IMR-90 (cell line): ENCODE data around the gene SMIM33. TPM values are rescaled to one million over a fixed set of nuclear protein-coding genes. Genes with fewer than 3 reads are reported as not detected.

ENCODE experiments used
- ATAC-seq: fragments of 200-7000 bp; cut with Tn5 transposase; 2 replicates; pipeline ENCODE4 v1.9.1; 2020; ENCODE audit warnings: low read depth, mild to moderate bottlenecking, moderate library complexity
- BruUV-seq: library from RNA; stranded (reverse); fragments of 400-500 nt; replicated peaks from 2 replicates; lab custom pipeline; 2021; lab: Mats Ljungman, UMichigan
- CTCF ChIA-PET: fragments of 300-600 bp; formaldehyde crosslinking; extraction: SDS; loops from one replicate; lab custom pipeline; 2021; ENCODE audit warnings: antibody characterized with exemption; lab: Yijun Ruan, JAX
- POLR2A ChIA-PET: fragments of 300-600 bp; sonication (Branson Sonifier 250); formaldehyde crosslinking; loops from one replicate; lab custom pipeline; 2022; ENCODE audit warnings: antibody characterized with exemption; ENCODE audit not compliant: unreplicated experiment; lab: Charles Lee
- DNase-seq: peaks from one replicate; pipeline ENCODE4 v3.0.0; 2013
- H2AFZ ChIP-seq: replicated peaks from 2 replicates; pipeline ENCODE3; 2013; ENCODE audit warnings: low read length, mild to moderate bottlenecking; ENCODE audit not compliant: poor library complexity
- H2AK5ac ChIP-seq: 2 replicates; pipeline ENCODE4 v1.6.1; 2013; ENCODE audit warnings: low read depth, low read length, inconsistent platforms
- H2AK9ac ChIP-seq: replicated peaks from 2 replicates; pipeline ENCODE3; 2013; ENCODE audit warnings: mild to moderate bottlenecking, low read depth, low read length, moderate library complexity; ENCODE audit not compliant: poor library complexity
- H2BK120ac ChIP-seq: 2 replicates; pipeline ENCODE4 v1.6.1; 2013; ENCODE audit warnings: low read depth, low read length, inconsistent platforms
- H2BK15ac ChIP-seq: 3 replicates; pipeline ENCODE4 v1.6.1; 2013; ENCODE audit warnings: low read depth, low read length, inconsistent platforms
- H2BK20ac ChIP-seq: 2 replicates; pipeline ENCODE4 v1.6.1; 2013; ENCODE audit warnings: low read depth, mild to moderate bottlenecking, inconsistent platforms, low read length, moderate library complexity
- H2BK5ac ChIP-seq: 2 replicates; pipeline ENCODE4 v1.6.1; 2013; ENCODE audit warnings: mild to moderate bottlenecking, low read depth, low read length, inconsistent platforms; ENCODE audit not compliant: poor library complexity, severe bottlenecking
- H3K14ac ChIP-seq: replicated peaks from 2 replicates; pipeline ENCODE4 v1.6.1; 2013; ENCODE audit warnings: low read depth, low read length, inconsistent platforms
- H3K18ac ChIP-seq: 2 replicates; pipeline ENCODE4 v1.6.1; 2013; ENCODE audit warnings: low read depth, low read length, control low read depth
- H3K23ac ChIP-seq: 2 replicates; pipeline ENCODE4 v1.6.1; 2013; ENCODE audit warnings: low read depth, low read length, inconsistent platforms
- H3K27ac ChIP-seq: 2 replicates; pipeline ENCODE4 v1.5.1; 2013; ENCODE audit warnings: mild to moderate bottlenecking, control low read depth, low read length; ENCODE audit not compliant: insufficient read depth
- H3K27me3 ChIP-seq: 2 replicates; pipeline ENCODE4 v1.6.1; 2013; ENCODE audit warnings: low read length; ENCODE audit not compliant: control insufficient read depth, insufficient read depth
- H3K36me3 ChIP-seq: 2 replicates; pipeline ENCODE4 v1.6.1; 2013; ENCODE audit warnings: low read length, mixed read lengths; ENCODE audit not compliant: control insufficient read depth, insufficient read depth
- H3K4ac ChIP-seq: 2 replicates; pipeline ENCODE4 v1.6.1; 2013; ENCODE audit warnings: low read depth, low read length, inconsistent platforms
- H3K4me1 ChIP-seq: 2 replicates; pipeline ENCODE4 v1.6.1; 2013; ENCODE audit warnings: low read length, mixed read lengths; ENCODE audit not compliant: control insufficient read depth, insufficient read depth
- H3K4me2 ChIP-seq: 2 replicates; pipeline ENCODE4 v1.6.1; 2013; ENCODE audit warnings: low read depth, mild to moderate bottlenecking, control low read depth, low read length, moderate library complexity
- H3K4me3 ChIP-seq: 2 replicates; pipeline ENCODE4 v1.5.1; 2013; ENCODE audit warnings: low read depth, mild to moderate bottlenecking, control low read depth, low read length, moderate library complexity; ENCODE audit not compliant: insufficient read depth
- H3K56ac ChIP-seq: 2 replicates; pipeline ENCODE4 v1.6.1; 2013; ENCODE audit warnings: low read length, inconsistent platforms; ENCODE audit not compliant: insufficient read depth; ENCODE audit errors: extremely low read depth
- H3K79me1 ChIP-seq, 2 experiments: 2 replicates each; pipeline ENCODE4 v1.6.1; 2013; ENCODE audit warnings: low read length in 2 of 2, inconsistent platforms in 1 of 2, low read depth in 1 of 2
- H3K9ac ChIP-seq: 2 replicates; pipeline ENCODE4 v1.6.1; 2013; ENCODE audit warnings: low read depth, low read length, control low read depth
- H3K9me1 ChIP-seq: 2 replicates; pipeline ENCODE4 v1.6.1; 2013; ENCODE audit warnings: low read length, inconsistent platforms; ENCODE audit not compliant: insufficient read depth
- H3K9me3 ChIP-seq: 2 replicates; pipeline ENCODE4 v1.6.1; 2013; ENCODE audit warnings: low read length; ENCODE audit not compliant: control insufficient read depth, insufficient read depth
- H4K20me1 ChIP-seq: 2 replicates; pipeline ENCODE4 v1.6.1; 2013; ENCODE audit warnings: low read length, inconsistent platforms; ENCODE audit not compliant: insufficient read depth
- H4K5ac ChIP-seq: 2 replicates; pipeline ENCODE4 v1.6.1; 2013; ENCODE audit warnings: mild to moderate bottlenecking, low read depth, low read length, control low read depth
- H4K8ac ChIP-seq, 2 experiments: 2 replicates each; pipeline ENCODE4 v1.6.1; 2013; ENCODE audit warnings: low read depth in 2 of 2, low read length in 2 of 2, control low read depth in 1 of 2, inconsistent platforms in 1 of 2
- H4K91ac ChIP-seq: 2 replicates; pipeline ENCODE4 v1.6.1; 2013; ENCODE audit warnings: low read depth, low read length, inconsistent platforms; ENCODE audit not compliant: insufficient read depth
- BHLHE40 ChIP-seq: fragments of 150-350 bp; IDR thresholded peaks from 2 replicates; pipeline ENCODE4 v1.6.1; 2016; ENCODE audit warnings: mild to moderate bottlenecking, low read depth, low read length
- CHD1 ChIP-seq: IDR thresholded peaks from 2 replicates; pipeline ENCODE4 v1.6.1; 2012; ENCODE audit warnings: low read depth, low read length, improper control_type of control experiment
- FOS ChIP-seq: fragments of 150-350 bp; IDR thresholded peaks from 2 replicates; pipeline ENCODE4 v1.6.1; 2016; ENCODE audit warnings: low read depth, low read length
- MAFK ChIP-seq: IDR thresholded peaks from 2 replicates; pipeline ENCODE4 v1.6.1; 2012; ENCODE audit warnings: low read depth, low read length, improper control_type of control experiment
- MXI1 ChIP-seq: IDR thresholded peaks from 2 replicates; pipeline ENCODE4 v1.6.1; 2012; ENCODE audit warnings: low read depth, mild to moderate bottlenecking, low read length, moderate library complexity, borderline replicate concordance
- NFE2L2 ChIP-seq: fragments of 150-350 bp; IDR thresholded peaks from 2 replicates; pipeline ENCODE4 v1.6.1; 2016; ENCODE audit warnings: low read depth, mild to moderate bottlenecking, low read length
- POLR2A ChIP-seq: IDR thresholded peaks from 2 replicates; pipeline ENCODE4 v1.6.1; 2012; ENCODE audit warnings: mild to moderate bottlenecking, low read depth, low read length
- RAD21 ChIP-seq: IDR thresholded peaks from 2 replicates; pipeline ENCODE4 v1.6.1; 2012; ENCODE audit warnings: low read length, improper control_type of control experiment
- RCOR1 ChIP-seq: IDR thresholded peaks from 2 replicates; pipeline ENCODE4 v1.6.1; 2012; ENCODE audit warnings: mild to moderate bottlenecking, low read length, improper control_type of control experiment; ENCODE audit not compliant: insufficient replicate concordance
- RFX5 ChIP-seq: IDR thresholded peaks from 2 replicates; pipeline ENCODE4 v1.8.0; 2012; ENCODE audit warnings: low read depth, mild to moderate bottlenecking, low read length, moderate library complexity
- WGBS, 2 experiments: methylation state at CpG; one replicate each; pipeline versions ENCODE4 v1.1.5 to v1.1.7; 2013; ENCODE audit warnings: missing lambda C conversion rate in 2 of 2; ENCODE audit not compliant: insufficient read length in 1 of 2; ENCODE audit errors: extremely low coverage in 2 of 2; 5-methylcytosine and 5-hydroxymethylcytosine counted together
- dilution Hi-C: fragments of 300-500 bp; cut with HindIII; formaldehyde crosslinking; loops from one replicate; pipeline ENCODE4 v1.14.3; 2018; ENCODE audit warnings: low sequenced_read_pairs; ENCODE audit not compliant: unreplicated experiment
- in situ Hi-C: fragments of 300-500 bp; cut with MboI; formaldehyde crosslinking; loops from 3 replicates; pipeline ENCODE4 v1.14.3; 2019; ENCODE audit warnings: low sequenced_read_pairs, inconsistent platforms, mixed read lengths
- intact Hi-C: fragments of 100-400 bp; cut with micrococcal nuclease; formaldehyde crosslinking; loops from 2 replicates; pipeline ENCODE4 v1.10.0; 2022
- polyA plus RNA-seq, 3 experiments: library from polyadenylated mRNA; depleted of rRNA; stranded (reverse); fragments of >200 nt; gene quantifications; 2 replicates each; pipeline ENCODE4 v1.2.3, GENCODE V29; 2012; ENCODE audit warnings: low replicate concordance in 1 of 3
- total RNA-seq: library from RNA; depleted of rRNA; stranded (reverse); fragments of >200 nt; gene quantifications from 2 replicates; pipeline ENCODE4 v1.2.3, GENCODE V29; 2012
- TF ChIP-seq, protein P1 (sequence below): fragments of 150-350 bp; IDR thresholded peaks from 2 replicates; pipeline ENCODE4 v1.6.1; 2016; ENCODE audit warnings: low read depth, mild to moderate bottlenecking, low read length, moderate library complexity, borderline replicate concordance
- TF ChIP-seq, protein P2 (sequence below): conservative IDR thresholded peaks from 2 replicates; pipeline ENCODE4 v1.5.1; 2012; ENCODE audit warnings: mild to moderate bottlenecking, low read depth, low read length, improper control_type of control experiment
- TF ChIP-seq, protein P3 (sequence below): fragments of 150-350 bp; IDR thresholded peaks from 2 replicates; pipeline ENCODE4 v1.6.1; 2017; ENCODE audit warnings: mild to moderate bottlenecking, antibody characterized with exemption, low read length, low read depth

SMIM33 gene
- total and polyA plus RNA-seq, 2 of the 4 experiments (the other 2 are of a cell fraction), result not detected

DNA sequence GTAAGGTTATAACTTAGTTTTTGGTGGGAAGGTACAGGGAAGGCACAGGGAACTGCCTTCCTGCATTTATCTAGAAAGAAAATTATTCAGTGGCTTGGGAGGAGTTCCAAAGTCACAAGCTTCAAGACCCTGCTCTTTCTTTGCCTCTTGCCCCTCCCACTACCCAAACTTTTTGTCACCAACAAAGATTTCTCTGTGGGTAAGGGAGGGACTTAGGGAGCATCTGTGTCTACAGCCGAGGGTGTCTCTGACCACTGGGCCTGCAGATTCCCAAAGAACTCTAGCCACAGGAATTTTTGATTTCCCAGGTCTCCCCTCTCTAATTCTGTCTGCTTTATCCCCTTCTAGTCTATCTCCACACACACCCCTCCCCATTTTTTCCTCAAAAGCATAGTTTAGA lies 10.3 kb upstream of the SMIM33 start:
- no peak overlapping the region; the same call in 1 of the 2 replicates for H3K4ac ChIP-seq
- H3K9me1 ChIP-seq, result peaks cover 25% of the 10 kb centered on the region
- H2BK120ac ChIP-seq, result peak overlapping the region; percentile 20; the same call in 1 of the 2 replicates
- no peak overlapping the region for H3K23ac ChIP-seq
- H3K56ac ChIP-seq, result no peak overlapping the region
- no peak overlapping the region for H4K91ac ChIP-seq
- intact Hi-C loops (no loop called here), in situ Hi-C loops (no loop called here), dilution Hi-C loops (no loop called here)
- no peaks in the 10 kb centered on the region for H3K9me3 ChIP-seq
- H3K79me1 ChIP-seq, result no peaks in the 10 kb centered on the region; a peak in 1 of 4 replicates
- no TSS peak for BruUV-seq
- H2AK5ac ChIP-seq, result no peak overlapping the region; the same call in 1 of the 2 replicates
- peaks cover 23% of the 10 kb centered on the region for H3K4me1 ChIP-seq
- no peak overlapping the region for H3K14ac ChIP-seq
- H4K5ac ChIP-seq, result no peak overlapping the region; the same call in 1 of the 2 replicates
- H2BK5ac ChIP-seq, result no peak overlapping the region
- H3K36me3 ChIP-seq, result no peaks in the 10 kb centered on the region
- H4K8ac ChIP-seq, result peak overlapping the region in 1 of 2 experiments; percentile 3; a peak in 2 of 4 replicates
- H3K27ac ChIP-seq, result no peak overlapping the region
- DNase-seq (no peak), ATAC-seq (no peak)
- ChIA-PET POLR2A (no interaction called here), CTCF (no interaction called here)
- no CpG with 5 or more reads among the region's 1 CpG for WGBS, 2 experiments
- H2AK9ac ChIP-seq, result no peak overlapping the region
- no peak overlapping the region for H2AFZ ChIP-seq
- H3K27me3 ChIP-seq, result no peaks in the 10 kb centered on the region
- H3K9ac ChIP-seq, result no peak overlapping the region
- H2BK20ac ChIP-seq, result peak overlapping the region; percentile 17; the same call in 1 of the 2 replicates
- no peak overlapping the region for H3K4me2 ChIP-seq
- H3K4me3 ChIP-seq, result no peak overlapping the region
- H2BK15ac ChIP-seq, result peak overlapping the region; percentile 74; the same call in 1 of the 3 replicates
- no peaks in the 10 kb centered on the region for H4K20me1 ChIP-seq
- no peak overlapping the region for H3K18ac ChIP-seq
- TF ChIP-seq CHD1 (no peak), NFE2L2 (no peak), RAD21 (no peak), RCOR1 (no peak), BHLHE40 (no peak), FOS (no peak), POLR2A (no peak), MXI1 (no peak), RFX5 (no peak), MAFK (no peak)
- TF ChIP-seq, protein P1, sequence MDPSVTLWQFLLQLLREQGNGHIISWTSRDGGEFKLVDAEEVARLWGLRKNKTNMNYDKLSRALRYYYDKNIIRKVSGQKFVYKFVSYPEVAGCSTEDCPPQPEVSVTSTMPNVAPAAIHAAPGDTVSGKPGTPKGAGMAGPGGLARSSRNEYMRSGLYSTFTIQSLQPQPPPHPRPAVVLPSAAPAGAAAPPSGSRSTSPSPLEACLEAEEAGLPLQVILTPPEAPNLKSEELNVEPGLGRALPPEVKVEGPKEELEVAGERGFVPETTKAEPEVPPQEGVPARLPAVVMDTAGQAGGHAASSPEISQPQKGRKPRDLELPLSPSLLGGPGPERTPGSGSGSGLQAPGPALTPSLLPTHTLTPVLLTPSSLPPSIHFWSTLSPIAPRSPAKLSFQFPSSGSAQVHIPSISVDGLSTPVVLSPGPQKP, result no peak
- TF ChIP-seq, protein P2, sequence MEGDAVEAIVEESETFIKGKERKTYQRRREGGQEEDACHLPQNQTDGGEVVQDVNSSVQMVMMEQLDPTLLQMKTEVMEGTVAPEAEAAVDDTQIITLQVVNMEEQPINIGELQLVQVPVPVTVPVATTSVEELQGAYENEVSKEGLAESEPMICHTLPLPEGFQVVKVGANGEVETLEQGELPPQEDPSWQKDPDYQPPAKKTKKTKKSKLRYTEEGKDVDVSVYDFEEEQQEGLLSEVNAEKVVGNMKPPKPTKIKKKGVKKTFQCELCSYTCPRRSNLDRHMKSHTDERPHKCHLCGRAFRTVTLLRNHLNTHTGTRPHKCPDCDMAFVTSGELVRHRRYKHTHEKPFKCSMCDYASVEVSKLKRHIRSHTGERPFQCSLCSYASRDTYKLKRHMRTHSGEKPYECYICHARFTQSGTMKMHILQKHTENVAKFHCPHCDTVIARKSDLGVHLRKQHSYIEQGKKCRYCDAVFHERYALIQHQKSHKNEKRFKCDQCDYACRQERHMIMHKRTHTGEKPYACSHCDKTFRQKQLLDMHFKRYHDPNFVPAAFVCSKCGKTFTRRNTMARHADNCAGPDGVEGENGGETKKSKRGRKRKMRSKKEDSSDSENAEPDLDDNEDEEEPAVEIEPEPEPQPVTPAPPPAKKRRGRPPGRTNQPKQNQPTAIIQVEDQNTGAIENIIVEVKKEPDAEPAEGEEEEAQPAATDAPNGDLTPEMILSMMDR, result no peak
- TF ChIP-seq, protein P3, sequence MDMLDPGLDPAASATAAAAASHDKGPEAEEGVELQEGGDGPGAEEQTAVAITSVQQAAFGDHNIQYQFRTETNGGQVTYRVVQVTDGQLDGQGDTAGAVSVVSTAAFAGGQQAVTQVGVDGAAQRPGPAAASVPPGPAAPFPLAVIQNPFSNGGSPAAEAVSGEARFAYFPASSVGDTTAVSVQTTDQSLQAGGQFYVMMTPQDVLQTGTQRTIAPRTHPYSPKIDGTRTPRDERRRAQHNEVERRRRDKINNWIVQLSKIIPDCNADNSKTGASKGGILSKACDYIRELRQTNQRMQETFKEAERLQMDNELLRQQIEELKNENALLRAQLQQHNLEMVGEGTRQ, result no peak
